Mucosa of descending colon (tissue), 3 donors: Measurements from ENCODE around the gene FSD2. TPM values are rescaled to one million over a fixed set of nuclear protein-coding genes. Genes with fewer than 3 reads are reported as not detected.
A peak's percentile ranks its signal among the peaks of the same experiment; 100 is the strongest.
"Not testable (repeated sequence)": the region's sequence is repeated elsewhere in the genome, so short reads cannot be mapped to it uniquely, and the experiment has no call there.

Experiments
- ATAC-seq: fragments of 200-7000 bp; cut with Tn5 transposase; one replicate; pipeline ENCODE4 v1.9.1; 2020; ENCODE audit warnings: mild to moderate bottlenecking, moderate library complexity
- DNase-seq, 3 donors: peaks; one replicate each; pipeline ENCODE4 v3.0.0-alpha.2; 2020
- H3K36me3 ChIP-seq: fragments of 200-600 bp; one replicate; pipeline ENCODE4 v1.8.0; 2021; ENCODE audit warnings: low read depth, mild to moderate bottlenecking
- H3K4me1 ChIP-seq: fragments of 200-600 bp; one replicate; pipeline ENCODE4 v1.8.0; 2021; ENCODE audit warnings: low read depth, mild to moderate bottlenecking
- H3K4me3 ChIP-seq: fragments of 200-600 bp; one replicate; pipeline ENCODE4 v1.8.0; 2021; ENCODE audit warnings: mild to moderate bottlenecking
- H3K9me3 ChIP-seq: fragments of 200-600 bp; one replicate; pipeline ENCODE4 v1.8.0; 2021; ENCODE audit warnings: mild to moderate bottlenecking
- intact Hi-C, 2 donors: fragments of 100-400 bp; cut with DNase I in 1 of 2; cut with micrococcal nuclease in 1 of 2; formaldehyde crosslinking; loops; one replicate each; pipeline versions ENCODE4 v1.11.0 to v1.11.1; 2022; cut with DNase I, micrococcal nuclease
- total RNA-seq, 3 donors: library from RNA; stranded (reverse); fragmentation: NEBNext Ultra II Directional in 2 of 3; extraction: Animal tissue kit (Norgen Biotek cat#: 25700) in 2 of 3; gene quantifications; one replicate each; pipeline versions ENCODE4 v1.2.1 to v1.2.4, GENCODE V29; 2021 to 2023
- TF ChIP-seq, protein P1 (sequence below): fragments of 200-600 bp; IDR thresholded peaks from one replicate; pipeline ENCODE4 v1.8.0; 2022; ENCODE audit warnings: antibody characterized with exemption, mild to moderate bottlenecking
- donor health status: DM: no; HTN: no; CAD: no; lungs with moderate emphysema.
- donor health status: DM: no; HTN: no; CAD: no.
- donor health status: DM: no; HTN: yes; CAD: no.

FSD2 gene
- total RNA-seq, 3 donors from 2014 or later: not detected

DNA sequence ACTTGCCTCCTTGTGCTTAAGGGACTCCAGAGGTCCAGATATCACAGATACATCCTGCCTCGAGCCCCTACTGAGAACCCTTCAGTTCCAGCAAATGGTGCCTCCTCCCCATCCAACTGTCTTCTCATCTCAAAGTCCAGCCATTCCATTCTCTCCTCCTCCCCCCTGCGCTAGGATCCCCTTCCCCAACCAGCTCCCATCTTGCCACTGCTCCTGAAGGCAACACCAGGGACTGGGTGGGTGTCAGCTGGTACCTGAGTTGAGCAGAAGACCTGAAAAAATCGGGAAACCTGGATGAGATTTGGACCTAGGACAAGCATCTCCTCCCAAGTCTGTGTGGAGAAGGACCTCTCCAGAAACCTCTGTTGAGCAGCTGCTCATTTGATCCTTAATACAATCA, 93.8 kb downstream of the FSD2 start:
- TF ChIP-seq, protein P1, sequence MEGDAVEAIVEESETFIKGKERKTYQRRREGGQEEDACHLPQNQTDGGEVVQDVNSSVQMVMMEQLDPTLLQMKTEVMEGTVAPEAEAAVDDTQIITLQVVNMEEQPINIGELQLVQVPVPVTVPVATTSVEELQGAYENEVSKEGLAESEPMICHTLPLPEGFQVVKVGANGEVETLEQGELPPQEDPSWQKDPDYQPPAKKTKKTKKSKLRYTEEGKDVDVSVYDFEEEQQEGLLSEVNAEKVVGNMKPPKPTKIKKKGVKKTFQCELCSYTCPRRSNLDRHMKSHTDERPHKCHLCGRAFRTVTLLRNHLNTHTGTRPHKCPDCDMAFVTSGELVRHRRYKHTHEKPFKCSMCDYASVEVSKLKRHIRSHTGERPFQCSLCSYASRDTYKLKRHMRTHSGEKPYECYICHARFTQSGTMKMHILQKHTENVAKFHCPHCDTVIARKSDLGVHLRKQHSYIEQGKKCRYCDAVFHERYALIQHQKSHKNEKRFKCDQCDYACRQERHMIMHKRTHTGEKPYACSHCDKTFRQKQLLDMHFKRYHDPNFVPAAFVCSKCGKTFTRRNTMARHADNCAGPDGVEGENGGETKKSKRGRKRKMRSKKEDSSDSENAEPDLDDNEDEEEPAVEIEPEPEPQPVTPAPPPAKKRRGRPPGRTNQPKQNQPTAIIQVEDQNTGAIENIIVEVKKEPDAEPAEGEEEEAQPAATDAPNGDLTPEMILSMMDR: no peak
- Histone ChIP-seq H3K4me1 (no peaks in the 10 kb centered on the region), H3K9me3 (no peaks in the 10 kb centered on the region), H3K36me3 (no peaks in the 10 kb centered on the region), H3K4me3 (no peak overlapping the region)
- ATAC-seq (no peak), DNase-seq (no peak)
- intact Hi-C loops: no loop called here

DNA sequence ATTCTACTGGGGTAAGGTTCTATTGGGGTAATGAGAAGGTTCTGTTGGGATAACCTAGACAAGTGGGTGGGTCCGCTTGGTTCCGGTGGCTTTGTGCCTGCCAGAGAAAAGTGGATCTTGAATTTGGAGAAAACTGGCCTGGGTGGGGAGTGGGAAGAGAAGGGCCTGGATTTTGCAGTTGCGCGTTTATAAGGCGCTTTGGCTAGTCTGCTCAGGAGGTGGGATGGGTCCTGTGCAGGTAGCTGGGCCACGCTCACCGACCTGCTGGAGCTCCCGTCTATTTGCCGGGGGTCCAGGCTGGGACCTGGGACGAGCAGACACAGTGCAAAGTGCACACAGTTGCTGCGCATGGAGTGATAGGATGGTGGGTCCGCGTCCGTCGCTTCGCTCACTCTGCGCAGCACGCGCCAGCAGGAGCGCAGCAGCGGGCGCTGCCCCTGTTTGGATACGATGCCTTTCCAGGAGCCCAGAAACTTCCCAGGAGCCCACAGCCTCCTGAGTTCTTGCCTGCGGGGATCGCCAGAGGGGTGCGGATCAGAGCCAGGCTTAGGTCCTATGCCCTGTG, 94.9 kb downstream of the FSD2 start:
- ATAC-seq (no peak), DNase-seq (no peak)
- no peaks in the 10 kb centered on the region for H3K36me3 ChIP-seq
- intact Hi-C loops: no loop called here
- H3K9me3 ChIP-seq: no peaks in the 10 kb centered on the region
- no peaks in the 10 kb centered on the region for H3K4me1 ChIP-seq
- H3K4me3 ChIP-seq: no peak overlapping the region
- TF ChIP-seq, protein P1: no peak

DNA sequence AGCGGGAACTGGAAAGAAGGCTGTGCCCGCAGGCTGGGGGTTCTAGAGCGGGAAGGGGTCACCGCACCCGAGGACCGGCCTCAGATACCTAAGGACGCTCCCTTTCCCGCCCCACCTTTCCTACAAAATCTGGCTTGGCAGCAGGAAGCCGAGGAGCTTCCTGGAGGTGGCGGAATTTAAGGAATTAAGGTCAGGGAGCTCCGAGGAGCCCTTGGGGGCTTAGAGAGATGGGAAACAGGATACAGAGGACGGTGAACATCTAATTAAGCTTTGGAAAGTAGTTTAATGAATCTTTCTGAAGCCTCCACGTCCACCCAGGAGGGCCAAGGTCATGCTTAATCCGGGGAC, 95.7 kb downstream of the FSD2 start:
- Histone ChIP-seq H3K4me3 (no peak overlapping the region), H3K9me3 (no peaks in the 10 kb centered on the region), H3K4me1 (no peaks in the 10 kb centered on the region), H3K36me3 (no peaks in the 10 kb centered on the region)
- intact Hi-C loops: no loop called here
- TF ChIP-seq, protein P1: no peak
- ATAC-seq (no peak), DNase-seq (no peak)

DNA sequence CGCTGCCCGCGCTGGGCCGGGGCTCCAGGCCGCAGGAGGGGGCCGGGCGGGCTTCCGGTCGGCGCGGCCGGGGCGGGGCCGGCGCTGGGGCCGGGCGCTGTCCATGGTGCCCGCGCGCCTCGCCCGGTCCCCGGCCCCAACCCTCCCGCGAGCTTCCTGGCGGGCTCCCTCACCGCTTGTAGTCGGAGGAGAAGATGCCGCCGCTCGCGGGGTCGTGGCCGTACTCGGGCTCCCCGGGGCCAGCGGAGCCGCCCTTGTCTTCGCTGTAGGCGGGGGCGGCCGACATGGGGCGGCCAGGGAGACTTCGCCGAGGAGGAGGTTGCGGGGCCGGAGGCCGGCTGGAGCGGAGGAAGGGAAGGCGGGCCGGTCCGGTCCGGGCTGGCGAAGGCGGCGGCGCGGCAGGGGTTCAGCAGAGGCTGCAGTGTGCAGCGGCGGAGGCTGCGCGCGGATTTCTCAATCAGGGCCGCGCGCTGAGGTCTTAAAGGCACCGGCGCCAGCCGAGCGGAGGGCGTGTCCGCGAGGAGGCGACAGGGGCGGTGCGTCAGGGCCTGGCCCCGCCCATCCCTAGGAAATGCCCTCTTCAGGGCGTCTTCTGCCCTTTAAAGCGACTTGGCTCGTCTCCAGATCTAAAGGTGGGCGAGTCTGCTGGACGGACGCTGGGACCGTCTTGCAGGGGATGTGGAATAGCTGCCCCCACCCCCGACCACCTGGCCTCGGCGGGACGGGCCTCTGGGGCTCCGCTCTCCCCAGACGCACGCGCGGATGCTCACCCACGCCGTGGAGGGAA, 96.3 kb downstream of the FSD2 start, which contains the start of gene AP3B2:
AP3B2 (minus strand) TSS at position 455 of the 787 bp plus-strand sequence; CDS start at position 286, 169 bp downstream.
- Histone ChIP-seq H3K36me3 (no peaks in the 10 kb centered on the region), H3K4me3 (peak within 1 kb of the TSS; percentile 12), H3K9me3 (no peaks in the 10 kb centered on the region), H3K4me1 (no peaks in the 10 kb centered on the region)
- DNase-seq (peak; percentile 75 to 78 (median 78)), ATAC-seq (peak; percentile 97)
- TF ChIP-seq, protein P1: no peak
- intact Hi-C loops: no loop called here

DNA sequence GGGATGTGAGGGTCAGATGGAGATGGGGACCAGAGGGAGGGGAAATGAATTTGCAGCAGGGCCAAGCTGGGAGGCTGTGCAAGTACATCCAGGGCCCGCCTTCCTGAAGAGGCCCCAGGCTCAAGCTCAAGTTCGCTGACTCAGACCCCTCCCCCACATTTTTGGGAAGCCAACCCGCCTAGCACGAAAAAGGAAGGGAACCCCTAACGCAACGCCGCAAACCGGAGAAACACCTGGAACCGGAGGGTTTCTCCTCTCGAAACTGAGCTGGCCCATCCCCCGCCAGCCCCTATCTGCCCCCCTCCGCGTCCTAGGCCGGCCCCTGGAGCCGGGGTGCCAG, 96.8 kb downstream of the FSD2 start:
- H3K4me3 ChIP-seq: no peak overlapping the region
- no peak for ATAC-seq
- H3K36me3 ChIP-seq: no peaks in the 10 kb centered on the region
- TF ChIP-seq, protein P1: no peak
- intact Hi-C loops: no loop called here
- no peaks in the 10 kb centered on the region for H3K4me1 ChIP-seq
- no peaks in the 10 kb centered on the region for H3K9me3 ChIP-seq
- DNase-seq: no peak

DNA sequence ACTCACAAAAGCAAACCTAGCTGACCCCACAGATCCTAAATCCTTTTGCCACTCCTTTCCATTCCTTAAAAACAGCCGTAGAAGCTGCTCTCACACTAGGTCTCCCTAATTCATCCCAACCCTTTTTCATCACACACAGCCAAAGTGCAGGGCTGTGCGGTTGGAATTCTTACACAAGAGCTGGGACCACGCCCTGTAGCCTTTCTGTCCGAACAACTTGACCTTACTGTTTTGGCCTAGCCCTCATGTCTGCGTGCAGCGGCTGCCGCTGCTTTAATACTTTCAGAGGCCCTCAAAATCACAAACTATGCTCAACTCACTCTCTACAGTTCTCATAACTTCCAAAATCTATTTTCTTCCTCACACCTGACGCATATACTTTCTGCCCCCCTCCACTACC, 100.0 kb downstream of the FSD2 start:
- H3K4me3 ChIP-seq, H3K4me1 ChIP-seq, DNase-seq, H3K36me3 ChIP-seq, ATAC-seq, H3K9me3 ChIP-seq, intact Hi-C loops: not testable (repeated sequence)
